22Rv1 (cell line): ENCODE results near the gene CABLES1.
"Not testable (repeated sequence)": the region's sequence is repeated elsewhere in the genome, so short reads cannot be mapped to it uniquely, and the experiment has no call there.

Experiments
- H3K27ac ChIP-seq: fragments of 450-650 bp; 2 replicates; pipeline ENCODE4 v1.5.1; 2017
- CTCF ChIP-seq: fragments of 450-650 bp; IDR thresholded peaks from 2 replicates; pipeline ENCODE4 v1.5.1; 2017; ENCODE audit warnings: mild to moderate bottlenecking
- ZFX ChIP-seq: fragments of 450-650 bp; IDR thresholded peaks from 2 replicates; pipeline ENCODE4 v1.6.1; 2017; ENCODE audit warnings: antibody characterized with exemption, borderline replicate concordance

Gene CABLES1

GRCh38 chr18:23281626-23282436 lies 146.5 kb downstream of the CABLES1 start:
- TF ChIP-seq ZFX (no peak), CTCF (no peak)
- no peak overlapping the region for H3K27ac ChIP-seq

- H3K27ac ChIP-seq = no peak overlapping the region
- TF ChIP-seq CTCF = no peak
- no peak for TF ChIP-seq ZFX
Measured at GRCh38 chr18:23282437-23282781, 147.1 kb downstream of the CABLES1 start.

GRCh38 chr18:23283916-23284430 lies 148.7 kb downstream of the CABLES1 start:
- H3K27ac ChIP-seq = no peak overlapping the region
- TF ChIP-seq CTCF (no peak), ZFX (no peak)

- no peak overlapping the region for H3K27ac ChIP-seq
- no peak for TF ChIP-seq ZFX
- no peak for TF ChIP-seq CTCF
Measured at GRCh38 chr18:23284629-23285028, 149.3 kb downstream of the CABLES1 start.

GRCh38 chr18:23285581-23285980 lies 150.3 kb downstream of the CABLES1 start:
- H3K27ac ChIP-seq = not testable (repeated sequence)

GRCh38 chr18:23291456-23292205 lies 156.3 kb downstream of the CABLES1 start:
- TF ChIP-seq ZFX (no peak), CTCF (no peak)
- no peak overlapping the region for H3K27ac ChIP-seq

- no peak overlapping the region for H3K27ac ChIP-seq
- TF ChIP-seq ZFX (no peak), CTCF (no peak)
Measured at GRCh38 chr18:23300231-23300805, 165.0 kb downstream of the CABLES1 start.
